Stimulated activated CD4-positive, alpha-beta T cell treated with anti-CD3 and anti-CD28 coated beads, Interleukin-1b, Interleukin-23, amount 100 ng/mL, for 48 hours (primary cell): ENCODE measurements around the gene THUMPD1.
A peak's percentile ranks its signal among the peaks of the same experiment; 100 is the strongest.
"Not testable (repeated sequence)": the region's sequence is repeated elsewhere in the genome, so short reads cannot be mapped to it uniquely, and the experiment has no call there.

Source experiments
- DNase-seq: peaks from one replicate; pipeline ENCODE4 v3.0.0-alpha.2; 2020

The THUMPD1 gene, protein sequence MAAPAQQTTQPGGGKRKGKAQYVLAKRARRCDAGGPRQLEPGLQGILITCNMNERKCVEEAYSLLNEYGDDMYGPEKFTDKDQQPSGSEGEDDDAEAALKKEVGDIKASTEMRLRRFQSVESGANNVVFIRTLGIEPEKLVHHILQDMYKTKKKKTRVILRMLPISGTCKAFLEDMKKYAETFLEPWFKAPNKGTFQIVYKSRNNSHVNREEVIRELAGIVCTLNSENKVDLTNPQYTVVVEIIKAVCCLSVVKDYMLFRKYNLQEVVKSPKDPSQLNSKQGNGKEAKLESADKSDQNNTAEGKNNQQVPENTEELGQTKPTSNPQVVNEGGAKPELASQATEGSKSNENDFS

GRCh38 chr16:20741554-20742285 is at the start of gene THUMPD1:
THUMPD1 (minus strand) TSS chr16:20741818; CDS start chr16:20741739, 79 bp downstream.
- DNase-seq, result peak; percentile 98

DNA sequence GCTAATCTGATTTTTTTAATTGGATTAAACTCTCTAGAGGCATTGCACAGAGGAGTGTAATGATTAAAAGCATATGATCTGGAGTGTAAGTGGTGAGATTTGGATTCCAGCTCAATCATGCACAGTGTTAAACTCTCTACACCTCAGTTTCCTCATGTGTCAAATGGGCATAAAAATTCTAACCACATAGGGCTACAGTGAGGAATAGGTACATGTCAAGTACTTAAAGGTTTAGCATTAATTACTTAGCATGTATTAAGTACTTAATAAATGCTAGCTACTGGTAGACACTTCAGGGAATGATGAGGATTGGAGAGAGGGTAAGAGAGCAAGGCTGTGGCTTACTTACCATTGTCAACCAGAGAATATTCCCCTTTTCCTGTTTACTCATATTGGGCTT is 47.5 kb upstream of the THUMPD1 start:
- no peak for DNase-seq

DNA sequence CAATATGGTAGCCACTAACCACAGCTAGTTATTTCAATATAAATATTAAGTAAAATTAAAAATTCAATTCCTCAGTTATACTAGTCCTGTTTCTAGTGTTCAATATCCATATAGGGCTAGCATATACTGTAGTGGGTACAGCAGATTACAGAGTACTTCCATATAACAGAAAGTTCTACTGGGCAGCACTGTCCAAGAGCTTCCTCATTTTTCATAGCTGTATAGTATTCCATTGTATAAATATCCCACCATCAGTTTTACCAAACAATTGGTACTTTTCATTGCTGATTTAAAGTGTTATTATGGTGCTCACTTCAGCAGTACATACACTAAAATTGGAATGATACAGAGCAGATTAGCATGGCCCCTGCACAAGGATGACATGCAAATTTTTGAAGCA is 42.6 kb upstream of the THUMPD1 start:
- DNase-seq, result no peak

- no peak for DNase-seq
These were observed 40.9 kb upstream of the THUMPD1 start for GRCh38 chr16:20782470-20782869.

GRCh38 chr16:20781697-20782096 is 40.1 kb upstream of the THUMPD1 start:
- no peak for DNase-seq

DNA sequence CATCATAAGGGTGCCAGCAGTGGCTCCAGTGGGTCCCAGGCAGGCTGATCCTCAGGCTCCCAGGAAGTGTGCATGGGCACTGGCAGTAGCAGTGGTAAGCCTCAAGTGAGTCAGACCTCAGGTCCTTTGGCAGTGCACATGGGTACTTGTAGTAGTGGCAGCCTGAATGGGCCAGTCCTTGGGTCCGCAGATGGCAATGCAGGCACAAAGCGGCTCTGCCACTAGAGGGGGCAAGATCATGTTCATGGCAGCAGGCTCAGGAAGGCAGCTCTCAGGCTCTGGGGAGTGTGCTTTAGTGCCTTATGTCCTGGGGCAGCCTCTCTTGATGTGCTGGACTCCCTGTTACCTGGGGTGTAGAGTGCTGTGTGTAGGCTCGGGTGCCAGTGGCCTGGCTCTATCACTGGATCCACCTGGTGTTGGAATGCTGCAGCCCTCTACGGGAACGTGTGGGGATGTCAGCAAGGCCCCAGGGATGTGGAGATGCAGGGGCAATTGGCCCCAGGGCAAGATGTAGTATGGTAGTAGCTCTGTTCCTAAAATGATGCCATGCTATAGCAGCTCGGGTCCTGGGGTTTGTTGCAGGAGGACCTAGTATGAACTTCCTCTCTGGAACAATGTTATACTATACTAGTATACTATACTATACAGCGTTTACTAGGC is 33.2 kb upstream of the THUMPD1 start:
- DNase-seq, result peak; percentile 61

DNA sequence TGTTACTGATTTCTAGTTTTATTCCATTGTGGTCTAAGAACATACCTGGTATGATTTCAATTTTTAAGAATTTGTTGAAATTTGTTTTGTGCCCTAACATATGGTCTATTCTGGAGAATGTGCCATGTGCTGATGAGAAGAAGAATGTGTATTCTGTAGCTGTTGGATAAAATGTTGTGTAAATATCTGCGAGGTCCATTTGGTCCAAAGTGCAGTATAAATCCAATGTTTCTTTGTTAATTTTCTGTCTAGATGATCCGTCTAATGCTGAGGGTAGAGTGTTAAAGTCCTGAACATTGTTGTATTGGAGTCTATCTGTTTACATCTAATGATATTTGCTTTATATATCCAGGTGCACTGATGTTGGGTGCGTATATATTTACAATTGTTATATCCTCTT is 32.1 kb upstream of the THUMPD1 start:
- DNase-seq, result no peak

DNA sequence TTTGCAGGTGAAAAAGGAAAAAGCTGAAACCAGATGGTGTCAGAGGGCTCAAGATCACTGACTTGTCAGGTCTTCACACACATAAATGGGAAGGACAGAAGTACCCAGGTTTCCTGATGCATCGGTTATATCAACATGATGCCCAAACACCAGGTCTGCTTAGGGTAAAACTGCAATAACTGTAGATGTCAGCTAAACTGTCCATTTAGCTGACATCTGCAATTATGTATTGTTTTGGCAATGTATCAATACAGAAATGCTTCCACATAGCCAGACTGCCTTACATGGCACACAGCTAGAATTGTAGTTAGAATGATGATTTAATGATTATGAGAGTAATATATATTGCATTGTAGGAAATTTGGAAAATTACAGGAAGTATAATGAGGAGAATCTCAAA is 27.2 kb upstream of the THUMPD1 start:
- no peak for DNase-seq

DNA sequence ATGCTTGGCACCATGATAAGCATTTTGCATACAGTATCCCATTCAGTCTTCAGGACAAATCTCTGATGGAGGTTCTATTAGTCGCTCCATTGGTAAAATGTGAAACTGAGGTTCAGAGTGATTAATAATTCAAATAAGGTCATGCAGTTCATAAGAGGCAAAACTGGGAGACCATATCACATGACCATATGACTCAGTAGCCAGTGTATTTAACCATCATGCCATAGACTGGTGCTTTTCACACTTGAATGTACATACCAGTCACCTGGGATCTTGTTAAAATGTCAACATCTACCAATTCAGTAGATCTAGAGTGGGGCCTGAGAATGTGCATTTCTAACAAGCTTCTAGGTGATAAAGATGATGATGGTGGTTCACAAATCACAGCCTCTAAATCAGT is 26.5 kb upstream of the THUMPD1 start:
- DNase-seq, result no peak

DNA sequence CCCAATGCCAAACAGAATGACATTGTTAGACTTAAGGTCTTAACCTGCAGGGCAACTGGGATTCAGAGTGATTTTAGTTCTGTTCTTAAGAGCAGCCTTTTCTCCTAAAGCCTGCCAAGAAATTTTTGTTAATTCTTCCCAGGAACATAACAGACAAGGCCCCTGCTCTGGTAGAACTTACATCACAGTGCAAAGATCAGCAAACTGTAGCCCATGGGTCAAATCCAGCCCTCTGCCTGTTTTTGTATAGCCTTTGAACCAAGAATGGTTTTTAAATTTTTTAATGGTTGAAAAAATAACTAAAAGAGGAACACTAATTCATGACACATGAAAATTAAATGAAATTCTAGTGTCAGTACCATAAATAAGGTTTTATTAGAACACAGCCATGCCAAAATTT is 26.0 kb upstream of the THUMPD1 start:
- DNase-seq, result no peak

DNA sequence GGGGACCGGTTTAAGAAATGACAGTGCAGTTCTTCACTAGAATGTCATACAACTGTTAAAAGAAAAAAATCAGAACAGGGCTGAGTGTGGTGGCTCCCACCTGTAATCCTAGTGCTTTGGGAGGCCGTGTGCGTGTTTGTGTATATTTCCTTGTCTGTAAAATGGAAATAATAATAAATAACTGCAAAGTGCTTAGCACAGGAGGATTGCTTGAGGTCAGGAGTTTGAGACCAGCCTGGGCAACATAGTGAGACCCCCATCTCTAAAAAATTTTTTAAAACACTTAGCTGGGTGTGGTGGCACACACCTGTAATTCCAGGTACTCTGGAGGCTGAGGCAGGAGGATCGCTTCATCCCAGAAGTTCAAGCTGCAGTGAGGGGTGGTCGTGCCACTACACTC is 24.7 kb upstream of the THUMPD1 start:
- DNase-seq, result no peak

GRCh38 chr16:20765732-20766131 is 24.1 kb upstream of the THUMPD1 start:
- DNase-seq, result no peak

GRCh38 chr16:20764448-20764847 is 22.8 kb upstream of the THUMPD1 start:
- not testable (repeated sequence) for DNase-seq

DNA sequence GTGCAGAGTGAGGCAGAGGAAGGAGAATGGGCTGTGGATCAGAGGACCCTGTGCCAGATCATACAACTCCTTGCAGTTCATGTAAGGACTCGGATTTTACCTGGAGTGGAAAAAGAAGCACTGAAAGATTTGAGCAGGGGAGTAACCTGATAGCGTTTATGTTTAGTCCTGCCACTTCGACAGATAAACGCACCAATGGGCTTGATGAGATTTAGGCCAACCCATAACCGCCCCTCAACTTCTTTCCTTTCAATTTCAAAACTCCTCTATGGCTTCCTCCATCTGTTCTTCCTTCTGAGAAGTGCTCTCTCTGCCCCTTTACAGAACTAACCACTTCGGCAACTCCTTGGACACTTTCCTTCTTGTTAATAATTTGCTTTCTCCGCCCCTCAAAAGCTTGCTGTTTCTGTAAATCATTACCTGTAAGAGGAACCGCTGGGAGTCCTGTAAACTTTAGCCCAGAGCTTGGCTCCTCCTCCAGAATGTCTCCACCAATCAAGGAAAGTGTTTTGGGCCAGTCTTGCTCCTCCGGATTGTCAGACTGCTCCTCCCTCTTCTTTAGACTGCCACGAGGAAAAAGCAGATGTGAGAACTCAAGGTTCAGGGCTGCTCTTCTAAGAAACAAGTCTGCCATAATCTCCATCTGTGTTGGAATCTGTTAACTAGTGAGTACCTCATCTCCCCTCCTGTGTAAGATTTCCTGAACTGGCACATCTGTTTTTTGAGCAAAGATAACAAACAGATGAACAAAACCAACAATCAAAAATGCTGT is 22.0 kb upstream of the THUMPD1 start, which contains the start of gene ACSM3:
TSS of gene ACSM3 (plus strand) at position 554 of the 772 bp plus-strand sequence. CDS start 6,021 bp downstream, outside the sequence.
- peak; percentile 59 for DNase-seq

GRCh38 chr16:20762404-20763123 is 20.9 kb upstream of the THUMPD1 start:
- DNase-seq, result no peak

DNA sequence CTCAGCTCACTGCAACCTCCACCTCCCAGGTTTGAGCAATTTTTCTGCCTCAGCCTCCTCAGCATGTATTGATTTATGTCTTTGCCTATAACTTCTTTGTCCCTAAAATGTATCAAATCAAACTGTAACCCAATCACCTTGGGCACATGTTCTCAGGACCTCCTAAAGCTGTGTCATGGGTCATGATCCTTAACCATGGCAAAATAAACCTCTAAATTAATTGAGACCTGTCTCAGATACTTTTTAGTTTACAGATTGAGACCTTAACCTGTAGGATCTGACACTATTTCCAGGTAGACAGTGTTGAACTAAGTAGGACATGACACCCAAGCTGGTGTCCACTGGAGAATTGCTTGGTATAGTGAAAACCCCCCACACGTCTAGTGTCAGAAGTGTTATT is 19.6 kb upstream of the THUMPD1 start:
- DNase-seq, result no peak

DNA sequence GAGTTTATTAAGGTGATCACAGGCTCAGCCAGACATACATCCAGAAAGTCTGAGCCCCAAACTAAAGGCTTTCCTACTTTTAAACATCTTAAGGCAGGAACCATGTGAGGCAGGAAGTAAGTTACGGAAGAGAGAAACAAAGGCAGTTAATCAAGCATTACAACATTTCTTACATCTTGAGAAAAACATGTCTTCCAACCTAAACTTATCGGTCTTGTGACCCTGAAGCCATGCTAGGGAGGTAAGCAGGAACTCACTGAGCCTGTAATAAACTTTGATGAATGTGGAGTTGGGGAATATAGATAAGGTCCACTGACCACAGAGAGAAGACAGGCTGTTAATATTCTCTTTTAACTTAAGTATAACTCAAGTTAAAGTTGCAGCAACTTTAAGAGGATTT is 18.7 kb upstream of the THUMPD1 start:
- DNase-seq, result no peak

DNA sequence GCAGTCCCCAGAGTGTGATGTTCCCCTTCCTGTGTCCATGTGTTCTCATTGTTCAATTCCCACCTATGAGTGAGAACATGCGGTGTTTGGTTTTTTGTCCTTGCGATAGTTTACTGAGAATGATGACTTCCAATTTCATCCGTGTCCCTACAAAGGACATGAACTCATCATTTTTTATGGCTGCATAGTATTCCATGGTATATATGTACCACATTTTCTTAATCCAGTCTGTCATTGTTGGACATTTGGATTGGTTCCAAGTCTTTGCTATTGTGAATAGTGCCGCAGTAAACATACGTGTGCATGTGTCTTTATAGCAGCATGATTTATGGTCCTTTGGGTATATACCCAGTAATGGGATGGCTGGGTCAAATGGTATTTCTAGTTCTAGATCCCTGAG is 14.2 kb upstream of the THUMPD1 start:
- DNase-seq, result not testable (repeated sequence)

DNA sequence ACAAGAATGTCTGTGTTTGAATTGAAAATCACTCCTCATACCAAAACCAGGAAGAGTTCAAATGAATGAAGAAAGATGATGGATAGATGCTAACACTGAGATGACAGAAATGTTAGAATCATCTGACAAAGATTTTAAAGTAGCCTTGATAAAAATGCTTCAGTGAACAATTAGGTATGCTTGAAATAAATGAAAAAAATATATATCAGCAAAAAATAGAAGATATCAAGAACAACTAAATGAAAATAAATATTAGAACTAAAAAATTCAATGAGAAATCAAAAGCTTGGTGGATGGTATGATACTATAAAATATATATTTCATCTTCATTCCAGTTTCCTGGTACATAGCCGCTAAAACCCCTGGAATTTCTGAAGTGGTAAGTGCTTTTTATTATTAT is 13.6 kb upstream of the THUMPD1 start:
- DNase-seq, result no peak

DNA sequence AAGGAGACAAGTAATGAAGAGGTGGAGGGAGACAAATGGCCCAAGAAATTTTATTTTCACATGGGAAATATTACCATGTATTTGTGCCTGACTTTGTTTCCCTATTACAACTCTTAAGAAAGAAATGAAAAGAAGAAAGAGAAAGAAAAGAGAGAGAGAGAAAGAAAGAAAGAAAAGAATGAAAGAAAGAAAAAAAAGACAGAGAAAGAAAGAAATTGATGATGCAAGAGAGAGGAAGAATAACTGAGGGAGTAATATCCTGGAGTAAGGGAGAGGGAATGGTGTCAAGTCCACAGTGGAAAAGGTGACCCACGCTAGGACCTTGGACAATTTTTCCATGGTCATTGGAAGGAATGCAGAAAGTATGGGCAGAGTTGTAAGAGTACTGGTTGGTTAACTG is 12.1 kb upstream of the THUMPD1 start:
- no peak for DNase-seq

GRCh38 chr16:20750558-20750957 is 8.9 kb upstream of the THUMPD1 start:
- DNase-seq, result no peak

- DNase-seq, result no peak
These were observed 7.9 kb upstream of the THUMPD1 start for GRCh38 chr16:20749474-20749873.
